HG03558 (cell line): Measurements from ENCODE around the gene UBAP1L.
"Not testable (repeated sequence)": the region's sequence is repeated elsewhere in the genome, so short reads cannot be mapped to it uniquely, and the experiment has no call there.

ENCODE experiments used
- ATAC-seq: cut with Tn5 transposase; IDR thresholded peaks from one replicate; pipeline ENCODE4 v1.9.1; 2021; ENCODE audit warnings: moderate number of reproducible peaks; ENCODE audit not compliant: unreplicated experiment; ENCODE audit errors: extremely low read depth

UBAP1L gene

DNA sequence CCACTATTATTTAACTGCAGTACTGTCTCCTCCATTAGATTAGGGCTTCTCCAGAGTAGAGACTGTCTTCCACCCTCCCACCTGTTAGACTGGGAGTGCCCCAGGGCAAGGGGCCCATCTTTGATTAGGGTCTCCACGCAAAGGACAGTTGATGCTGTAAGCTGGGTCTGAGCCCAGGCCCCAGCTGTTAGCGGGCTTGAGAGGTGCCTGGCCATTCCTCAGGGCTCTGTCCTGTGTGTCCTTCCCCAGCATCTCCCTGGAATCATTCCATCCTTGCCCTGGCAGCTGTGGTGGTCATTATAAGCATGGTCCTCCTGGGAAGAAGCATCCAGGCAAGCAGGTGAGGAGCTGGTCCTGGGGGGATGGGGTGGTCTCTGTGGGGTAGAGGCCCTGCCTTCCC lies 63.7 kb downstream of the UBAP1L start:
- ATAC-seq: no peak

DNA sequence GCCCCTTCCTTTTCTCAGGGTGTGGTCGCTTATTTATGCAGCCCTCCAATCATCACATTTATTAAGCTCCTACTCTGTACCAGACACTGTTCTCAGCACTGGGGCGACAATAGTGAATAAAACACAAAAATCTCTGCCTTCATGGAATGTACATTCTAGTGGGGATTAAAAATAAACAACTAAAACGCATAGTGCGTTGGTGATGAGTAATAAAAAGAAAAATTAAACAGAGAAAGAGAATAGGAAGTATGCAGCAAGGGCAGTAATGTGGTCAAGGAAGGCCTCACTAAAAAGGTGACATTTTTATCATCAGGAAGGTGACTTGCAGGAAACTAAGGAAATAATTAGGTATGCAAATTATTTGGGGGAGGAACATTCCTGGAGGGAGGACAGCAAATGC lies 64.7 kb downstream of the UBAP1L start:
- no peak for ATAC-seq

DNA sequence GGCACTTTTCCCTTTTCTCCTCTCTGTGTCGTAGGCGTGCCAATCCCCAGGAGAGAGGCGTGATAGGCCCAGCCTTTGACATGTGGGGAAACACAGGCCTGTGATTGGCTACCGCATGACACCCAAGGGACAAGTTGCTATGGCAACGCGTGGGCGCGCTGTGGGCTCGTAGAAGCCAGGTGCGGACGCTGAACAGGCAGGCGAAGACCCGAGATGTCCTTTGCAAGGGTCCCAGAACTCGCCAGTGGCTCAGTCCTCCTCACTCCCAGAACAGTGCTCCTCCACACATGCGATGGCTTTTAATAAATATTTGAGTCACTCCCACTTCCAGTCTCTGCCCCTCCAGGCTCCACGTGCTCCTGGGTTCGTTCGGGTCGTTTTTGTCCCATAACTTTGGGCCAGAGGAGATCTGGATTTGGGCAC lies 65.6 kb downstream of the UBAP1L start:
- ATAC-seq: no peak

GRCh38 chr15:65048241-65048640 lies 66.8 kb downstream of the UBAP1L start:
- no peak for ATAC-seq

GRCh38 chr15:65044724-65045481 lies 70.1 kb downstream of the UBAP1L start, which contains the start of gene SLC51B:
Gene SLC51B (plus strand): TSS chr15:65045387. CDS start chr15:65050005, 4,618 bp downstream.
- ATAC-seq: no peak

- ATAC-seq: not testable (repeated sequence)
Observed at GRCh38 chr15:65044218-65044617, 70.8 kb downstream of the UBAP1L start.

- ATAC-seq: no peak
Observed at GRCh38 chr15:65042776-65043327, 72.1 kb downstream of the UBAP1L start.
